ENCODE measurements around the gene WHRN.

DNA sequence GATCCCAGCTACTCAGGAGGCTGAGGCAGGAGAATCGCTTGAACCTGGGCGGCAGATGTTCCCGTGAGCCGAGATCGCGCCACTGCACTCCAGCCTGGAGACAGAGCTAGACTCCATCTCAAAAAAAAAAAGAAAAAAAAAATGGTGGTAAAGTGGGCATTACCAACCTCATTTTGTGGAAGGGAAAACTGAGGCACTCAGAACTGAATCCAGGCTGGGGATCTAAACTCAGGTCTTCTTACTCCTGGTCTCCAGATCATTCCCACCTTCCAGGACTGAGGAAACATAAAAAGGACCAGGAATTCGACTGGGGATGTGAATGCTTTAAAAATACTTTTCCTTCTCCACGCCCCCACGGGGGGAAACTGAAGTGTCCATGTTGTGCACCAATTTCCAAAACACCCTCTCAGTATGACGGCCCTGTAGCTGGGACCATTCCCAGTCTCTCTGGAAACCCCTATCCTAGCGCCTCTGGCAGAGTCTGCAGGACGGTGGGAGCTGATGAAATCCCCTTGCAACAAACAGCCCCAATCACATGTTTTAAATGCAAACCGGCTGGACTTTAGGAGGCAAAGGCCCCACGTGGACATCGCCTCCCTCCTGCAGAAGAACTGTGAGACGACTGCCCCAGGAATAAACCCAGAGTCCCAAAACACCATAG lies 108.6 kb downstream of the WHRN start:
- TF ChIP-seq, protein P1, sequence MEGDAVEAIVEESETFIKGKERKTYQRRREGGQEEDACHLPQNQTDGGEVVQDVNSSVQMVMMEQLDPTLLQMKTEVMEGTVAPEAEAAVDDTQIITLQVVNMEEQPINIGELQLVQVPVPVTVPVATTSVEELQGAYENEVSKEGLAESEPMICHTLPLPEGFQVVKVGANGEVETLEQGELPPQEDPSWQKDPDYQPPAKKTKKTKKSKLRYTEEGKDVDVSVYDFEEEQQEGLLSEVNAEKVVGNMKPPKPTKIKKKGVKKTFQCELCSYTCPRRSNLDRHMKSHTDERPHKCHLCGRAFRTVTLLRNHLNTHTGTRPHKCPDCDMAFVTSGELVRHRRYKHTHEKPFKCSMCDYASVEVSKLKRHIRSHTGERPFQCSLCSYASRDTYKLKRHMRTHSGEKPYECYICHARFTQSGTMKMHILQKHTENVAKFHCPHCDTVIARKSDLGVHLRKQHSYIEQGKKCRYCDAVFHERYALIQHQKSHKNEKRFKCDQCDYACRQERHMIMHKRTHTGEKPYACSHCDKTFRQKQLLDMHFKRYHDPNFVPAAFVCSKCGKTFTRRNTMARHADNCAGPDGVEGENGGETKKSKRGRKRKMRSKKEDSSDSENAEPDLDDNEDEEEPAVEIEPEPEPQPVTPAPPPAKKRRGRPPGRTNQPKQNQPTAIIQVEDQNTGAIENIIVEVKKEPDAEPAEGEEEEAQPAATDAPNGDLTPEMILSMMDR (IDR thresholded peaks at IDR 0.05) = no peak
- TF ChIP-seq POLR2A (IDR thresholded peaks at IDR 0.05) (no peak), POLR2AphosphoS5 (IDR thresholded peaks at IDR 0.05) (no peak)

Measured in transverse colon (tissue), 4 donors.